ENCODE measurements around the gene MAML3. TPM values are rescaled to one million over a fixed set of nuclear protein-coding genes. Genes with fewer than 3 reads are reported as not detected.

The MAML3 gene
- total RNA-seq, 4 donors from 2014 or later = 21.2 to 28.4 (median 22.1) TPM

- intact Hi-C loops (cut with DNase I; ENCODE audit: low total_unique reads) = no loop called here
- 49 to 52% methylated on average over 6 of the region's 6 CpGs for WGBS, 2 donors
- TF ChIP-seq CTCF (IDR thresholded peaks at IDR 0.05) (no peak), POLR2A (IDR thresholded peaks at IDR 0.05) (no peak)
- H3K4me3 ChIP-seq (ENCODE audit: low read depth, poor library complexity, severe bottlenecking) = no peak overlapping the region
- no peak for DNase-seq (ENCODE audit: low spot score in 2 of 2)
Observed at GRCh38 chr4:140003876-140004548, 150.0 kb downstream of the MAML3 start.

- WGBS, 2 donors = 88 to 93% methylated on average over 1 of the region's 1 CpG
- TF ChIP-seq CTCF (IDR thresholded peaks at IDR 0.05) = no peak
- TF ChIP-seq POLR2A (IDR thresholded peaks at IDR 0.05) = no peak
- no peak for DNase-seq (ENCODE audit: low spot score in 2 of 2)
- no peak overlapping the region for H3K4me3 ChIP-seq (ENCODE audit: low read depth, poor library complexity, severe bottlenecking)
- intact Hi-C loops (cut with DNase I; ENCODE audit: low total_unique reads) = no loop called here
Observed at GRCh38 chr4:140000232-140000631, 153.8 kb downstream of the MAML3 start.

GRCh38 chr4:139988863-139989765, 164.9 kb downstream of the MAML3 start:
- intact Hi-C loops (cut with DNase I; ENCODE audit: low total_unique reads) = no loop called here
- TF ChIP-seq POLR2A (IDR thresholded peaks at IDR 0.05) = no peak
- WGBS, 2 donors = 58 to 67% methylated on average over 17 of the region's 17 CpGs
- peak in 1 of 2 donors; percentile 50 for DNase-seq (ENCODE audit: low spot score in 2 of 2)
- no peak overlapping the region for H3K4me3 ChIP-seq (ENCODE audit: low read depth, poor library complexity, severe bottlenecking)

- WGBS, 2 donors = 67 to 76% methylated on average over 7 of the region's 7 CpGs
- H3K4me3 ChIP-seq (ENCODE audit: low read depth, poor library complexity, severe bottlenecking) = no peak overlapping the region
- DNase-seq (ENCODE audit: low spot score in 2 of 2) = no peak
- TF ChIP-seq CTCF (IDR thresholded peaks at IDR 0.05) (no peak), POLR2A (IDR thresholded peaks at IDR 0.05) (no peak)
- intact Hi-C loops (cut with DNase I; ENCODE audit: low total_unique reads) = no loop called here
Observed at GRCh38 chr4:139987502-139987850, 166.5 kb downstream of the MAML3 start.

GRCh38 chr4:139986689-139987501, 167.1 kb downstream of the MAML3 start:
- no peak for DNase-seq (ENCODE audit: low spot score in 2 of 2)
- no peak overlapping the region for H3K4me3 ChIP-seq (ENCODE audit: low read depth, poor library complexity, severe bottlenecking)
- intact Hi-C loops (cut with DNase I; ENCODE audit: low total_unique reads) = no loop called here
- TF ChIP-seq CTCF (IDR thresholded peaks at IDR 0.05) (no peak), POLR2A (IDR thresholded peaks at IDR 0.05) (no peak)
- WGBS, 2 donors = 69 to 76% methylated on average over 13 of the region's 13 CpGs

- DNase-seq (ENCODE audit: low spot score in 2 of 2) = no peak
- no peak for TF ChIP-seq CTCF (IDR thresholded peaks at IDR 0.05)
- TF ChIP-seq POLR2A (IDR thresholded peaks at IDR 0.05) = no peak
- no peak overlapping the region for H3K4me3 ChIP-seq (ENCODE audit: low read depth, poor library complexity, severe bottlenecking)
- intact Hi-C loops (cut with DNase I; ENCODE audit: low total_unique reads) = no loop called here
- 78 to 86% methylated on average over 5 of the region's 5 CpGs for WGBS, 2 donors
Observed at GRCh38 chr4:139986106-139986505, 167.9 kb downstream of the MAML3 start.

Measured in lower leg skin (tissue), 4 donors.